Measurements from ENCODE around the gene USH1G. TPM values are rescaled to one million over a fixed set of nuclear protein-coding genes. Genes with fewer than 3 reads are reported as not detected.

The USH1G gene
- total RNA-seq, 1 donor from 2014 or later, result not detected

DNA sequence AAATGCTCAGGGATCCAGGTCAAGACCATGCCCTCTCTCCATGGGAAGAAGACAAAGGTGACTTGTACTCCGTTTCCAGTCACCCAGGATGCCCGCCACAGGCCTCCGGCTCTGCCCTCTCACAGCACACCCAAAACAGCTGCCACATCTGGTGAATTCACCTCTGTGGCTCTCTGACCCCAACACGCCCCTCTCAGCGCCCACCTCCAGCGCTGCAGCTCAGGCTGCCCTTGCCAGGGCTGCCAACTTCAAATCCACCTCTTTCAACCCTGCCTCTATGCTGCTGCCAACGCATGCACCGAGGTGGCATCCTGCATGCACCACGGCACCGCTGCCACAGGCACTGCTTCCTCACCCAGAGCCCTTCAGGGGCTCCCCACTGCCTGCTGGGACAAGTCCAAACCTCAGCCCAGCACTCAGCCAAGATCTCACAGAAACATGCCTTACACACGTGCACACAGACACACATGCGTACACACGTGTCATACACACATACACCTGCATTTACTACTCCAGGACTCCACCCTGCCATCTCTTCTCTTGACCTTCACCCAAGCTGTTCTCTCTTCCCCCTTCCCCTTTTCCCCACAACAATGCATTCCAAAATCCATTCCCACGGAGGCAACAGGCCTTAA, 42.0 kb upstream of the USH1G start:
- no peak for TF ChIP-seq CTCF (conservative IDR thresholded peaks at IDR 0.05; ENCODE audit: low read depth, low read length)
- H3K4me3 ChIP-seq (ENCODE audit: low read depth, low read length), result no peak overlapping the region
- DNase-seq (ENCODE audit: low read depth), result no peak

GRCh38 chr17:74964246-74964761, 41.2 kb upstream of the USH1G start:
- no peak overlapping the region for H3K4me3 ChIP-seq (ENCODE audit: low read depth, low read length)
- DNase-seq (ENCODE audit: low read depth), result no peak
- TF ChIP-seq CTCF (conservative IDR thresholded peaks at IDR 0.05; ENCODE audit: low read depth, low read length), result no peak

- H3K4me3 ChIP-seq (ENCODE audit: low read depth, low read length), result no peak overlapping the region
- DNase-seq (ENCODE audit: low read depth), result no peak
- TF ChIP-seq CTCF (conservative IDR thresholded peaks at IDR 0.05; ENCODE audit: low read depth, low read length), result no peak
These were observed 40.6 kb upstream of the USH1G start for GRCh38 chr17:74963656-74964055.

- no peak for DNase-seq (ENCODE audit: low read depth)
- no peak overlapping the region for H3K4me3 ChIP-seq (ENCODE audit: low read depth, low read length)
- no peak for TF ChIP-seq CTCF (conservative IDR thresholded peaks at IDR 0.05; ENCODE audit: low read depth, low read length)
These were observed 39.8 kb upstream of the USH1G start for GRCh38 chr17:74962622-74963394.

DNA sequence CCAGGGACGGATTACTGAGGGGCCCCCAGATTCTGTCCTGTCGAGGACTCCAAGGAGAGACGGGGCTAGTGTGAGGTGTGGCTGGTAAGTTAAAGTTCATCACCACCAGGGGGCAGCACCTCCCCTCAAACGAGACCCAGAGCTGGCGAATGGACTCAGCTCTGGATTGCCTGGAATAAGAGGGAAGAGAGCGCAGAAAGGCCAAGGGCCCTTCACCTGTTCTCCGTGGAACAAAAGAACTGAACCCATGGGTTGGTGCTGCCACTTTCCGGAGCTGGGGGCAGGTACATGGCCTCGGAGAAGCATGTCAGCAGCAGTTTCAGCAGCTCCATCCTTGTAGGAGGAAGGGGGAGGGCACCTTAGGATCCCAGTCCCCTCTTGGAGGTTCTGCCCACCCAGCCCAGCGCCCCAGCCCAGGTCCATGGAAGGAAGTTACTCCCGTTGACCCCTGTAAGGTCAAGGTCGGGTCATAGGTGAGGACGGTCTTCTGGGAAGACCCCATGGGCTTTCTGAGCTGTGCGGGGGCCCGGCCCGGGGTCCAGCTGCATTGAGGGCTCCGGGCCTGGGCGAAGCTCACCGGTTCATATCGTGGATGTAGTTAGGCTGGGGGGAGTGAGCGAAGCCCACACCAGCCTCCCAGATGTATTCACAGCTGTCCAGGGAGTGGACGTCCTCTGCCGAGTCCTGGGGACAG, 38.7 kb upstream of the USH1G start:
- no peak overlapping the region for H3K4me3 ChIP-seq (ENCODE audit: low read depth, low read length)
- TF ChIP-seq CTCF (conservative IDR thresholded peaks at IDR 0.05; ENCODE audit: low read depth, low read length), result peak; percentile 69
- peak; percentile 19 for DNase-seq (ENCODE audit: low read depth)

GRCh38 chr17:74960570-74961342, 37.7 kb upstream of the USH1G start:
- H3K4me3 ChIP-seq (ENCODE audit: low read depth, low read length), result no peak overlapping the region
- DNase-seq (ENCODE audit: low read depth), result no peak
- TF ChIP-seq CTCF (conservative IDR thresholded peaks at IDR 0.05; ENCODE audit: low read depth, low read length), result peak; percentile 49
